HG03558 (cell line): ENCODE measurements around the gene MRPS2.

ENCODE experiments used
- ATAC-seq: cut with Tn5 transposase; IDR thresholded peaks from one replicate; pipeline ENCODE4 v1.9.1; 2021; ENCODE audit warnings: moderate number of reproducible peaks; ENCODE audit not compliant: unreplicated experiment; ENCODE audit errors: extremely low read depth

Gene MRPS2

GRCh38 chr9:135498381-135499126 is 1.9 kb upstream of the MRPS2 start:
- ATAC-seq, result no peak

- no peak for ATAC-seq
Observed at GRCh38 chr9:135499326-135500070, 984 bp upstream of the MRPS2 start.

DNA sequence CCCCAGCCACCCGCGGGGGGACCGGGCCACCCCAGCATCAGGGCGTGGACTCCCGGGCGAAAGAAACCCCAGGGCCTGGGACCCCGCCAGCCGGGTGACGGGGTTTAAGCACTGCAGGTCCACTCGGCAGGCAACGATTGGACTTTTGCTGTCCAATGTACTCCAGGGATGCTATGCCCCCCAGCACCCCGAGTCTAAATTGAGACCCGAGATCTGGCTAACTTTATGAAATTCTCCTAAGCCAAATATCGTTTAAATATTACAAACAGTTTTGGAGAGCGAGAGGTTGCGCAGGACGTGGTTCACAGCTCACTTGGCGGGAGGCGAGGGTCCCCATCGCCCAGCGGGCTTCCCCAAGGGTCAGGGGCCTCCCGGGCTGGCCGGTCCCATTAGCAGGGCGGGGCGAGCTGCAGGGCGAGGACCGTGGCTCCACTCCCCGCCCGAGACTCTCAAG is 384 bp upstream of the MRPS2 start:
- no peak for ATAC-seq

- ATAC-seq, result no peak
Observed at GRCh38 chr9:135501261-135502167, 1.0 kb downstream of the MRPS2 start.

- ATAC-seq, result no peak
Observed at GRCh38 chr9:135502168-135502872, 1.8 kb downstream of the MRPS2 start.

- no peak for ATAC-seq
Observed at GRCh38 chr9:135502873-135503321, 2.4 kb downstream of the MRPS2 start.

DNA sequence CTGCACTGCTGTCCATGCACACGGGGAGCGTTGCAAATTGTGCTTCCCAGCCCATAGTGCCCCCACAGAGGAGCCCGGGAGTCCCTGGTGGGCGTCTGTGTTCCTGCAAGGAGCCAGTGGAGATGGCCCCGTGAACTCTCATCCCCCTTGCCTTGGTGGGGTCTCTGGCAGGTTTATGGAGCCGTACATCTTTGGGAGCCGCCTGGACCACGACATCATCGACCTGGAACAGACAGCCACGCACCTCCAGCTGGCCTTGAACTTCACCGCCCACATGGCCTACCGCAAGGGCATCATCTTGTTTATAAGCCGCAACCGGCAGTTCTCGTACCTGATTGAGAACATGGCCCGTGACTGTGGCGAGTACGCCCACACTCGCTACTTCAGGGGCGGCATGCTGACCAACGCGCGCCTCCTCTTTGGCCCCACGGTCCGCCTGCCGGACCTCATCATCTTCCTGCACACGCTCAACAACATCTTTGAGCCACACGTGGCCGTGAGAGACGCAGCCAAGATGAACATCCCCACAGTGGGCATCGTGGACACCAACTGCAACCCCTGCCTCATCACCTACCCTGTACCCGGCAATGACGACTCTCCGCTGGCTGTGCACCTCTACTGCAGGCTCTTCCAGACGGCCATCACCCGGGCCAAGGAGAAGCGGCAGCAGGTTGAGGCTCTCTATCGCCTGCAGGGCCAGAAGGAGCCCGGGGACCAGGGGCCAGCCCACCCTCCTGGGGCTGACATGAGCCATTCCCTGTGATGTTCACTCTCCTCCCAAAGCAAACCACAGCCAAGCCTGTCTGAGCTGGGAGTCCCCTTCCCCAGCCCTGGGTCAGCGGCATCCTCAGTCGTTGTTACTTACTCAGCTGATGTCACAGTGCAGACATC is 3.1 kb downstream of the MRPS2 start:
- ATAC-seq, result no peak

DNA sequence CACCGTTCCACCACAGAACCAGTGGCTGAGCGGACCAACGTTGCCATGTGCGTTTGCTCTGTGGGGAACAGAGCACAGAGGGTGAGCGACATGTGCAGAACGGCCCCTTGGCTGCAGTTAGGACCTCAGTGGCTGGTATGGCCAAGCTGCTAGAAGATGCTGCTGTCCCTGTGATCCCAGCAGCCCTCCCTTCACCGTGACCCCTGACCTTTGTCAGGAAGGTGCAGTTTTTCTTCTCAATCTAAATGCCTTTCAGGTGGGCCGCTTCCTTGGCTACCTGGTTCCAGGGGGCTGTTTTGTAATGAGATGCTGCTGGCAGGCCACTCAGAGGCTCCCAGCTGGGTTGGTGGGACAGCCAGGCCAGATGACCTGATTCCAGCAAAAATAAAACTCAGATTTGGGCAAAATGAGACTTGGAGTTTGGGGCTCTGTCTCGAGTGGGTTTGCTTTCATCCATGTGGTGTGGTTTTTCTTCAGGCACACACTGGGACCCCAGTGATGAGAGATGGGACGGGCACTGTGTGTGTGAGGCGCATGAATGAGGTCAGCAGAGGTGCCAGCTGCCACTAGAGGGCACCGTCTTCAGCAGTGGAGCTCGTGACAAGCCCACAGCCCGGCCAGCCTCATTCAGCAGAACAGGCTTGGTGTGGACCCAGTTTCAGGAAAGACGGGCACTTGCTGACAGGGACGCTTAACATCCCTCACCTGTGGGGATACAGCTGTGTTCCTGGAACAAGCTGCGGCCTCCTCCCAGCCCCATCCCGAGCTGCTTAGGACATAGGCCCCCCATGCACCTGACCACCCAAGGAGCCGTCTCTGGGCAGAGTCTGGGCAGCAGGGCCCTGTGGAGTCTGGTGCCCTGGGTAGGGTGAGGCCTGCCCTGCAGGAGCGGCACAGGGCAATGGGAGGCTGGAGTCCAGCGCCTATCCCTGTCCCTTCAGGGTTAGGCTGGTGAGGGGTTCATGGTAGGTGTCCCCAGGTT is 4.1 kb downstream of the MRPS2 start:
- ATAC-seq, result no peak

DNA sequence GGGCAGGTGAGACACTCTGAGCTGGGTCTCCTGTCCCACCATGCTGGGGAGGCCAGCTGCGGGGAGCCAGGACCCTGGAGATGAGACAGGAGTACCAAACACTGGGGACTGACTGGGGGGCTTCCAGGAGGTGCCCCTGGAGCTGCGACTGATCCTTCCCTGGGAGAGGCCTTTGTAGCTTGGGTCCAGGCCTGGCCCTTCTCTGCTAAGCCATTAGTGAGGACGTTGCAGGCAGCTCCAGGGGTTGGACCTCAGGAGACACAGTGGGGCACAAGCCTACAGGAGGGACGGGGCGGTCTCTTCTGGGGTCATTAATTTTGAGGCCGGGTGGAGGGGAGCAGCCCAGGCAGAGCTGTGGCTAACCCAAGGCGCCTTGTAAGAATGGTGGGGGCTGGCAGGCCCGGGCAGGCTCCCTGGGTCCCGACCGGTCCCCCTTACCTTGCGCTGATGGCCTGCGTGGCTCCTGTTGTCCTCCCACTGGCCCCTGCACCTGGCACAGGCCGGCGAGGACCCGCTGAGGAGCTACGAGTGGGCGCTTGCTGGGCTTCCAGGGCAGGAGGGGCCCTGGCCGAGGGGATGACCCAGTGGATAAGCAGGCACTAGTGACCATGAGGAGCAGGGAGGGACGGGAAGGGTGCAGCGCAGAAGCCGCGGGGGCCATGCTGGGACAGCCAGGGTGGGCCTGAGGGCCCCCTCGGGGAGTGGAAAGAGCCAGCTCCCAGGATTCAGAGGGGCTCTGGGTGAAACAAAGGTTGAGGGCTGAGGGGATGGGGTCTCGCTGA is 5.1 kb downstream of the MRPS2 start:
- no peak for ATAC-seq

DNA sequence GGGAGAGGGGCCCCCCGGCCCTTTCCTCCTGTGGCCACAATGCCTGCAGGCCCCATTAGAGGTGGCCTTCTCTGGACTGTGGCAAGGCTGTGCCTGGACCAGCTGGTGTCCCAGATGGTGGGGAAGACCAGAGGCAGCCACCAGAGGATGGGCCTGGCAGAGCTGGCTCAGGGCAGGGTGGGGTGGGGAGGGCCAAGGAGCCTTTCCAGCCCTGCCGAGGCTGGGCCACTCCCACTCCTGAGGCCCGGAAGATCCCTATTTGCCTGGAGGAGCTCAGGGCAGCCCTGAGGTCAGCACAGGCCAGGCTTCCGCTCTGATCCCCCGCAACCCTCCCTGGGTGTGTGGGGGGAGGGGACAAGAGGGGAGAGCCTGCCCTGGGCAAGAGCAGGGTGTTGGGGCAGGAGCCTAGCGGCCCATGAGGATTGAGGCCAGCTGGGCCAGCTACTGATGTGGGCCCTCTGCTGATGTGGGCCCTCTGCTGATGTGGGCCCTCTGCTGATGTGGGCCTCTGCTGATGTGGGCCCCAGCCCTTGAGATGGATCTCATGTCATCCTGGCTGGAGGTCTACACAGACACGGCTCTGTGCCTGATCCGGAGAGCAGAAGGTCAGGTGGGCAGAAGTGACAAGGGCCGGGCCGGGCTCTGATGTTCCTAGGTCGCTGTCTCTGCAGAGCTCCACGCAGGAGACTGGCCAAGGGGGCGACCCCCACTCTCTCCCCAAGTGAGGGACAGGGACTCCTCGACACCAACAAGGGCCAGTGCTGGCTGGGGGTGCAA is 6.0 kb downstream of the MRPS2 start:
- no peak for ATAC-seq

- ATAC-seq, result no peak
Observed at GRCh38 chr9:135507104-135508035, 6.9 kb downstream of the MRPS2 start.

- ATAC-seq, result no peak
Observed at GRCh38 chr9:135508211-135508820, 7.8 kb downstream of the MRPS2 start.

DNA sequence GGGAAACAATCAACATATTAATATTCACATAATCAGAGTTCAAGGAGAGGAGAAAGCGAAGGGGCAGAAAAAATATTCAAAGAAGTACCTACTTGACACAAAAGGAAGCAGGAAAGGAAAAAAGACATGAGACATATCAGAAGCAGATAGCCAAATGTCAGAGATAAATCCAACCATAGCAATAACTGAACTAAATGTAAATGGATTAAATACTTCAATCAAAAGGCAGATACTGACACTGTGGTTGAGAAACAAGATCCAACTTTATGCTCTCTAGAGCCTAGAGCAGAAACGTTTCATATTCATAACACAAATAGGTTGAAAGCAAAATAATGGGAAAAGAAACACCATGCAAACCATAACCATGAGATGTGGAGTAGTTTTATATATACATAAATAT is 9.0 kb downstream of the MRPS2 start:
- ATAC-seq, result no peak

GRCh38 chr9:135512241-135512603 is 11.7 kb downstream of the MRPS2 start:
- no peak for ATAC-seq

DNA sequence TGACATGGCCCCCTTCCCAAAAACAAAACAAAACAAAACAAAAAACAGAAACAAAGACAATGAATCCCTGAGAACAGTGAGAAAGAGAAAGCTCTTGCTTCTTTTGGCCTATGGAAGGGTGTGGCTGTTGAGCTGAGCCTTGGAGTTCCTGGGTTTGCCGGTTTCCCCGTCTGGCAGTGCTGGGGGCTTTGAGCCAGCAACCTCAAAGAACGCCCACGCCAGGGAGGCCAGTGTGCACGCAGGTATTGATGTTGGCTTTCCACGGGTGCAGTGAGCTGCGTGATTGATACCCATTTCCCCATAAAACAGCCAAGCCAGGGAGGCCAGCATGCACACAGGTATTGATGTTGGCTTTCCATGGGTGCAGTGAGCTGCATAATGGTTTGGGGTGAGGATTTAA is 12.4 kb downstream of the MRPS2 start:
- ATAC-seq, result no peak
